NCI-H446 treated with DMSO at 0.1 percent for 48 hours (cell line): Measurements from ENCODE around the gene PEA15.

ENCODE experiments used
- DNase-seq: peaks from one replicate; lab custom pipeline; 2025; lab: John Stamatoyannopoulos, UW

The PEA15 gene

DNA sequence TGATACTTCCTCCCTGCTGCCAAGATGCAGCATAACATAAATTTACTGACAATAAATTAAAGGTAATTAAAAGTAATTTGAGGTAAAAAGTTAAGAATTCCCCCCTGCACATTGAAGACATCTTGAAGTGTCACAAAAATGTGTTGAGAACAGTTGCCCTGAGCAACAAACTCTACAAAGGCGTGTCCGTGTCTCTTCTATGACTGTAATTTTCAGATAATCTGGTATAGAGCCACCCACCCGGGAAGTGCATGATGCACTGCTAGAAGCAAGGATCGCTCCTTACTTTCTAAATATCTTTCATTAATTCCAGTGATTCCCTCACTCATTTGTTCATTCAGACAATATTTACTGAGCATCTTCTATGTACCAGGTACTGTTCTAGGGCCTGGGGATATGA lies 25.8 kb upstream of the PEA15 start:
- no peak for DNase-seq

DNA sequence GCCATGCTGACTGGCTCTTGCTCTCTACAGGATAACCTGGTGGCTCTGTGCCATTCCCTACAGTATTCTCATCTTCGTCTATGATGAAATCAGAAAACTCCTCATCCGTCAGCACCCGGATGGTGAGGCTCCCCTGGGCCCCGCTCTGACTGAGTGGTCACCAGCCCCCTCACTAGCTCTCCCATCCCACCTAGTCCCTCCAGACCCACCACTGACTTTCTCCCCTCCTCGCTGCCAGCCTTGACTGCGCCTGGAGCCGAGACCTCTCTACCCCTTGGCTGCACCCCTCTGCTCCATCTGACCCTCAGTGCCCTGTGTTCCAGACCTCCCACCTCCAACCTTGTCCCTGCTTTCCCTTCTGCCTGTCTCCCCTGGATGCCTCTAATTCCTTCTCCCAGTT lies 18.9 kb upstream of the PEA15 start:
- no peak for DNase-seq

DNA sequence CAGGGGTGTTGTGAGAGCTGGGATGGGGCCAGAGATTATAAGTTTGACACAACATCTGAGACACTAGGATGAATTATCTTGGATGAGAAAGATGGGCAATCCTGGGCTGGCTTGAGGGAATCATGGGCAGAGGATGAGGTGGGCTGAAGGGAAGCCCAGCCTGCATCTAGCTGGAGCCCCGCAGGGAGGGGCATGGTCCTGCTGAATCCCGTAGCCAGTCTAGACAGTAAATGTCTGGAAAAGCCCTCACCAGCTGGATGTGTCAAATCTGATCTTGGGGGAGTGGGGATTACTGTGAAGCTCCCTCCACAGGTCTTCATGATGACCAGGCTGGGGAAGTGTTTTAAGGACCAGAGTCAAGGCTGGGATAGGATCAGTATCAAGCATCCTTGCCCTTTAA lies 18.5 kb upstream of the PEA15 start:
- no peak for DNase-seq

DNA sequence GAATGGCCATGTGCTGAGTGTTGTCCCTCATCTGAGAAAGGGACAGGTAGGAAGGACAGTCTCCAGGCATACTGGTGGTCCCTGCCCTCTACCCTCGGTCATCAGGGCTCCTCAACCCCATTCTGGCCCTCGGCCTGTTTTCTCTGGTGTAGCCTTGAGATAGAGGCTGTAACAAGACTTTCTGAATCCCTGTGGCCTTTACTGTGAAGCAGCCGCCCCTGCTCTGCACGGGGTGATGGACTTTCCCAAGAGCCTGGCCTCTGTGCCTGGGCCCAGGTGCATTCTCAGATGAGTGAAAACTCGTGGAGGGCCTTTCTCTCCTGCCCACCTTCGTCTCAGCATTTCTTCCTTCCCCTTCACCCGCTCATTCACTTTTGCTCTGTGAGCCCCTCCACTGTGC lies 17.8 kb upstream of the PEA15 start:
- no peak for DNase-seq

DNA sequence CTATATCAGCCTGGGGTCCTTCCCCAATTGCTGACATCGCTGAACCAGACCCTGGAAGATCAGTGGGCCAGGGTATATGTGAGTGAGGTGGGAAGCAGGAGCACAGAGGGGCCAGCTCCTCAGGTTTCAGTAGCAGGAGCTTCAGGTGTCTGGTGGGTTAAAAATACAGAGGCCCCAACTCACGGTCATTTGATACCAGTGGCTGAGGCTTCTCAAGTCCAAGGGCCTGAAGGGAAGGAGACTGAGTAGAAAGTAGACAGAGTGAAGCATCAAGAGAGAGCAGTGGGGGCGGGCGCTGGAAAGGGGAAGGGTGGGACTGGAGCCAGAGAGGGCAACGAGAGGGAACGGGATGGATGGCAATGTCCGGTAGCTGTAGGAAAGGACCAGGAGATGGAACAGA lies 16.8 kb upstream of the PEA15 start:
- no peak for DNase-seq

DNA sequence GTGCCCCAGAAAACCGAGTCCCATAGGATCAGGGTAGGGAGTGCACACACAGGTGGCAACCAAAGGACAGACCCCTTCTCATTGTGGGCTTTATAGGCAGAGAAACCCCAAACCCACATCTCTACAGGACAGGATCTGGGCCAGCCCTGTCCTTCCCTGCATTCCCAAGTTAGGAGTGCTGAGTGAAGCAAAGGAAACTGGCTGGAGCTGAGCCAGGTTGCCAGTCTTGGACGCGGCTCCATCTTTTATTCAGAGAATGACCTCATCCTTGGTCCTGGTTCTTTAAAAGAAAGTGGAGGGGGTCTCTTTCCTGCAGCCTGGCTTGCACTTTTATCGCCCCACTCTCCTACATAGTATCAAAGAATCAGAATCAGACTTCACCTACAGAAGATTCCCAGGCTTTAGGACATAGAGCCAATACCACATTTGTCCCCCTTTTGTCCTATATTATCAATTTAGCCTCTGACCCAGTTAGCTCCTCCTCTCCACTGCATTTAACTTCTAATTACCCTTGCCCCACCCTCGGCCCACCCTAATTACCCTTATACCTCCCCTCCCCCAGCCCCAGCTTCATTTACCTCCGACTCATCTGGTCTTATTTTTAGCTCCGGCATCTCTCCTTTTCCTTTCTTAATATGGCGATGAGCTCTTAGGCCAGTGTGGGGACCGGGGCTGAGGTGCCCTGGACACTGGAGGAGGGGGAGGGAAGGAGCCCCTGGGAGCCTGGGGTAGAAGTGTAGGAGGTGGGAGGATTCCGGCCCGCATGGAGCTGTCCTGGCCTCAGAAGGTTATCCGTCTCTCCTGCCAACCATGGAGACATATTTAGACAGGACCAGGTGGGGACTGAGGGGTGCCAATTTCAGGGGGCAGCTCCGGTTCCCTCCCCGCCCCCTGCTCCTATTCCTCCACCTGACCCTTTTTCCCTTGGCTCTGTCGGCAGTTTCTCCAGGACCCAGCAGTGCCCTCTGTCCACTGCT lies 15.2 kb upstream of the PEA15 start, which contains the start of gene CASQ1:
TSS of gene CASQ1 (plus strand) at position 927 of the 977 bp plus-strand sequence. CDS start 177 bp downstream, outside the sequence.
- DNase-seq, result peak; percentile 39

DNA sequence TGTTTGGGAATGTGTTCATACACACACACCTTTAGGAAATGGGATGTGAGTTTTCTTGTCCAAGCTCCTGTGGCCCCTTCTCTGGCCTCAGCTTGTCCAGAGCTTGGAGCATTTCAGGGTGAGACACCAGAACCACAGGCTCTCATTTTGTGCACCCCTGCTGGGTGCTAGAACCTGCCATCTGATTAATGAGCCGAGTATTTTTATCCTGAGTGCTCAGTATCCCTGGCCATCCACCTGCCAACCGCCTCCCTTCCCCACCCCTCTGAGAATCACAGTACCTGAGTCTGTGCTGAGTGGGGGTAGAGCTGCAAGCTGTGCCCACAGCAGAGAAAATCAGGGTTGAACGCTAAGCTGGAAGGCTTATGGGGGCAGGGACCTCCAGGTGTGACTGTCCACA lies 13.4 kb upstream of the PEA15 start:
- DNase-seq, result no peak

DNA sequence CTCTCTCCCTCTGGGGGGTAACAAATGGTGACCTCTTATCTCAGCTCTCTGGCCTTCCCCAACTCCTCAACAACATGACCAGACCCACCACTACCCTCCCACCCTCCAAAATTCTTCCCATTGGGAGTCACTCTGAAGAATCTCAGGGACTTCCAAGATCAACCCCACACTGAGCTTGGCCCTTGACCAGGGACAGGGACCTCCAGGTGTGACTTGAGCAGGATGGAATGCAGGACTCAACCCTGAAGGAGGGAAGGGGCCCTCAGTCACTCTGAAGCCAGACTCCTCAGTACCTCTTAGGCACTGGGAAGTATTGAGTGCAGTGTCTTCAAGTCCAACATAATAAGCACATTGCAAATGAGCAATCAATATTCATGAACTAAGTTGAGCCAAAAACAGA lies 12.9 kb upstream of the PEA15 start:
- DNase-seq, result no peak

DNA sequence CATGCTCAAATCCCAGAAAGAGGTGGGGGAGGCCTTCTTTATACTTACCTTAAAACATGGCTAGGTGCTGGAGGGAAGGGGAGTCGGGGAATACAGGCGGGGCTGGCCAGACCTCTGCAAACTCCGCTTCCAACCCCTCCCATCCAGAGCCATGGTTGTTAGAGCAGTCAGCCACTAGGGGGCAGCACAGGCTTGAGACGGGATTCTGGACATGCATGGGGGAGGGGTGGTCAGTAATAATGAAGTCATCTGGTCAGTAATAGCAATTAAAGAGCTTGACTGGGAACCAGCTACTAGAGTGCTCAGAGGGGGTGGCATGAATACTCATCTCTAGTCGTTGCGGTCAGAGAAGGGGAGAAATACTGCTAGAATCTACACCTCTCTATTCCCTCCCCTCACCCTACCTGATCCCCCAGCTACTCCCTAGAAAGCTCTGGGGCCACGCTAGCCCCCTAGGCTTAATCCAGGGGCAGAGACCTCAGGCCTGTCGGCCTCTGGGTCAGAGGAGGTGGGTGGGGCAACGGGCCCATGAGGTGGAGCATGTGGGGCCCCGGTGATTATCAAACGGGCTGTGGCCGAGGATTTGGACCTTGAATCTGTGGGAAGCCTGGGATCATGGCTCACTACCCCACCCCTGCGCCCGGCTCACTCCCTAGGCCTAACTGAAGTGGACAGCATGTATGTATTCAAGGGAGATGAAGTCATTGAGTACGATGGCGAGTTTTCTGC lies 11.9 kb upstream of the PEA15 start:
- DNase-seq, result peak; percentile 61

DNA sequence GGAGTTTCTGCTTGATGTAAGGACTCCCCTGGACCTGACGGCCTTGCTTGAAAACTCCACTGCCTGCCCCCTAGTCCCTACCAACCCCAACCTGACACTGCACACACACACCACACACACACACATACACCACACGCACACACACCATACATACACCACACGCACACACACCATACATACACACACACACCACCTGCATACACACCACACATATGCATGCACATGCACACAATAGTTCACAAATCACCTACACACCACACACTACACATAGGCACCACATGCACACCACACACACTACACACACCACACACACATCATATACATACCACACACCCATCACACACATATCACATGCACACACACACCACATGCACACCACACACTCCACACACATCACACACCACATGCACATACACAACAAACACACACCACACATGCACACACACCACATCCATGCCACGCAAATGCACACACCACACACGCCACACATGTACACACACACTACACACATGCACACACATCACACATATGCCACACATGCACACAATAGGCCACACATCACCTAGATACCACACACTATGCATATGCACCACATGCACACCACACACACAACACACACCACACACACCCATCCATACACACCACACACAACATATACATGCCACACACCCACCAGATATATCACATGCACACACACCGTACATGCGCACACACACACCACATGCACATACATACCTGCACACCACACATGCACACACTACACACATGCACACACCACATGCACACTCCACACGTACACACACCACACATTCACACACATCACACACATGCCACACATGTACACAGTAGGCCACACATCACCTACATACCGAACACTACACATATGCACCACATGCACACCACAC lies 11.1 kb upstream of the PEA15 start:
- DNase-seq, result no peak

DNA sequence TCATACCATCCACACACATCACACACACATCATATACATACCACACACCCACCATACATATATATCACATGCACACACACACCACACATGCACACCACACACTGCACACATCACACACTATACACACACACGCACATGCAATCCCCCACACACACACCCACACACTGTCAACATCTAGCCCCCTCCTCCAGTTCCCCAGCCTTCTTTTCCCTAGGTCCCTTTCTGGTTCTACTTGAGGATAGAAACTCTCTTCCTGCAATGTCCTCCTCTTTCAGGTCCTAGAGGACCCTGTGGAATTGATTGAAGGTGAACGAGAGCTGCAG lies 10.5 kb upstream of the PEA15 start:
- no peak for DNase-seq

DNA sequence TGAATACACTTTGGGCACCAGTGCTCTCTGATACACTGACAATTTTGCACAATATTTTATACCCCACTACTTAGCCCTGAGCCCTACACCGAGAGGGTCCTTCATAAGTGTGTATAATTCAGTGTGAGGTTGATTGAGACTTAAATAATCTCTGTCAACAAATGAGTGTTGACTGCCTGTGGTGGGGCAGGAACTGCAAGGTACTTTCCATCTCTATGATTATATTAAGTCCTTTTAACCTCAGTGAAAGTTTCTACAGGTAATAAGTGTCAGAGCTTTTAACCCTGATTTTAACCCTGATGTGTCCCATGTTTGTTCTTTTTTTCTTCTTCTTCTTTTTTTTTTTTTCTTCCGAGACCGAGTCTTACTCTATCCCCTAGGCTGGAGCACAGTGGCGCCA lies 9.0 kb upstream of the PEA15 start:
- DNase-seq, result no peak

DNA sequence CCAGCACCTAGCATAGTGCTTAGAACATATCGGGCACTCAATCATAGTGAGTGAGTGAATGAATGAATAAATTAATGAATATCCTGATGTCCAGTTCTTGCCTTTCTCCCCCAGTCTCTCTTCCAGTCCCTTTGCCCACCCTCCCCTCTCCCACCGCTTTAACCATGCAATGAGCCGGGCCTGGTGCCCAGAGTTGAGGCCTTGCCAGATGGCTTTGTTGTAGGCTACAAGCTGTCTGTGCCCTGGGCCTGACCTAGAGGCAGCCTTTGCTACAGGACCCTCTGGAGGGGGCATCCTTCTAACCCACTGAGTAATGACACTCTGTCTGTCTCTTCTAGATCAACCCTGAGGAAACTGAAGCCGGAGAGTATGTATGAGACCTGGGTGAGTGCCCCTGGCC lies 8.0 kb upstream of the PEA15 start:
- DNase-seq, result no peak

DNA sequence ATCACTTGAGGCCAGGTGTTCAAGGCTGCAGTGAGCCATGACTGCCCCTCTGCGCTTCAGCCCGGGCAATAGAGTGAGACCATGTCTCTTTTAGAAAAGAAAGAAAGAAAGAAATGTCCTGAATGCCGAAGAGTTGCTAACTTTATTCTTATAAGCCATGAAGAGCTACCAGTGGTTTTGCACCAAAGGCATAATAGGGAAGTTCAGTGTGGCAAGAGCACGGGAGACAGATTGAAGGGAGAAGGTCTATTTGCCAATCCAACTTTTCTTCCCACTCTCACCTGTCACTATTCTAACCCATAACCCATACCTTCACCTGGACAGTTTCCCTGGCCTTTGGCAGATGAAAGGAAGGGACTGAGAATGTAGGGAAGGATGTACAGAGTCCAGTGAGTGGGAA lies 4.4 kb upstream of the PEA15 start:
- DNase-seq, result no peak

DNA sequence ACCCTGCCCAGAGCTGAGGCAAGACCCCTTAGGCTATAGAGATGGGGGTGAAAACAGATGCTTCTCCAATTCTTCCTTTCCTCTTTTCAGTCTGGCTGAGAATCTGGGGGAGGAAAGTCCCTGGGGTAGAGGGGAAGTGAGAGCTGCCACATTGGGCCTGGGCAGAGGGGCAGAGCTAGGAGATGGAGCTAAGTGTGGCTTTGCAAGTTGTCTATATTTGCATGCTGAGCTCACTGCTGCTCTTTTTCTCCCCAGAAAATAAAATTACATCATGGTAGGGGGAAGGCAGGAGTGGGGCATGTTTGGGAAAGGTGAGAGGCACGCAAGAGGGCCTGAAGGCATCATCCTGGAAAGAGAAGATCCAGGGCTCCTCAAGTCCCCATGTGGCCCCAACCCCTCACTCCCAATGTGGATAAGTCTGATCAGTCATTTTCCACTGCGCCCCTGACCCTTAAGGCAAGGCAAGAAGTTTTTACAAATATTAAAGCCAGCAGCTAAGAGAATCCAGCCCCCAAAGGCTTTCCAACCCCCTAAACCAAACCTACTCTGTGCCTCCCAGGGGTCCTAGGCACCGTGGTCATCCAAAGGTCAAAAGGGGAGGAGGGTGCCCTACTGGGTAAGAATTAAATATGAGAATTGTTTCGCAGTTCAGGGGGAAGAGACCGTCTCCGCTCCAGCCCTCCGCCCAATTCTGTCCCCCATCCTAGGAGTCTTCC lies 500 bp upstream of the PEA15 start:
- DNase-seq, result no peak

DNA sequence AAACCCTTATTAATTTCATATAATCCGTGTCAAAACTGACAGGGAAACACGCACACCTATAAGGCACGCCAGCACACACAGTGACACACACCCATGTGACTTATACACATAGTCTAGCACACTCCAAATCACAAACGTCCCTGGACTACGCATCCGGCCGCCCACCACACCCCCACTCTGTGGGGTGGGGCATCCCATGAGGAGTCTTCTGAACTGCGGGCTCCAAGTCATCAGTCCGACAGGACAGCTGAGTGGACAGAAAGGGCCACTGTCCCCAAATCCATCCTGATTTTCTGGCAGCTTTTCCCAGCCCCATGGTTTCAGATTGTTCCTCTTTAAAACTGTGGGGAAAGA lies 829 bp downstream of the PEA15 start:
- no peak for DNase-seq

DNA sequence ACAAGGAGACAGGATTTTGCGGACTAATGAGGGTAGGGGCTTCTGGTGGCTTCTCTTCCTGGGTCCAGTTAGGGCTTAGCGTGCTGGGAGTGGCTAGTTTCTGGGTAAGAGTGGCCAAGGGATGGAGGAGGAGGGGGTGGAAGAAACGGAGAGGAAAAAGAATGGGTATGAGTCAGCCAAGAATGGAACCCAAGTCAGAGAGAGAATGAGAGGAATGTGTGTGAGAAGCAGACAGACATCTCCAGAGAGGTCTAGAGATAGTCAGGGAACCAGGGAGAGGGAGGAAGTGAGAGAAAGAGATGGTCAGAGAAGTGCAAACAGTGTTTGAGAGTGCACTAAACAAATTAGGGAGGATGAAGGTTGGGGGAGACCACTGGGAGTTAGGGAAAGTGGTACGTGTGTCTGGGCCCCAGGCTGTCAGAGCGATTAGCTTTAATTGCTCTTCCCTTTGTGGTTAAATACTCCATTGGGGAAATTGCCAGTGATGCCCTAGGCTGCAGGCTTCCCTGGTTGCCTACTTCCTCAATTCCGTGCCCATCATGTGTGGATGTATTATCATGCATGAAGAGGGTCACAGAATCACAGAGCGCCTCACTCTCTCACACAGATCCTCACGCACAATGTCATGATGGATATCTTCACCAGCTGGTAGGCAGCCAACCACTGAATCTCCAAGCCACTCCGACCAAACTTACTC lies 1.4 kb downstream of the PEA15 start:
- DNase-seq, result no peak

DNA sequence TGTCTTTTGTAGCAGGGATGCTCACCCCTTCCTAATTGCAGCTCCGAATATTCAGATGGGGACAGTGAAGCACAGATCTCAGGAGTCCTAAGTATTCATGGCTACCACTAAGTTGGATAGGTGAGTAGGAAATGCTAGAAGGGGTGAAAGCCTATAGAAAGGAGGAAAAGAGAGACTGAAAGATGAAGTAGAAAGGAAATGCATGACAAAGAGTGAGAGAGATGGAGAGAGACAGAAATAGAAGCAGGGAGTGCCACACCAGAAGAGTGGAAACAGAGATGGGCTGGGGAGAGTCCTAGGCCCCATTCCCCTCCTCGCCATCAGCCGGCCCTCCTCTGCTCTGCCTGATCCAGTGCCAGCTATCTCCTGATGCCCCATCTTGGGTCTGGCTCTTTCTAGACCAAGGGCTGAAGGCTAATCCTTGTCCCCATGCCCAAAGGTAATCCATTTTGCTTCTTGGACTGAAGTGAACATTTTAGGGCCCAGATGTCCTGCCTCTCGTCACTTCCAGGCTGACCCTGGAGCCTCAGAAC lies 2.0 kb downstream of the PEA15 start:
- no peak for DNase-seq

DNA sequence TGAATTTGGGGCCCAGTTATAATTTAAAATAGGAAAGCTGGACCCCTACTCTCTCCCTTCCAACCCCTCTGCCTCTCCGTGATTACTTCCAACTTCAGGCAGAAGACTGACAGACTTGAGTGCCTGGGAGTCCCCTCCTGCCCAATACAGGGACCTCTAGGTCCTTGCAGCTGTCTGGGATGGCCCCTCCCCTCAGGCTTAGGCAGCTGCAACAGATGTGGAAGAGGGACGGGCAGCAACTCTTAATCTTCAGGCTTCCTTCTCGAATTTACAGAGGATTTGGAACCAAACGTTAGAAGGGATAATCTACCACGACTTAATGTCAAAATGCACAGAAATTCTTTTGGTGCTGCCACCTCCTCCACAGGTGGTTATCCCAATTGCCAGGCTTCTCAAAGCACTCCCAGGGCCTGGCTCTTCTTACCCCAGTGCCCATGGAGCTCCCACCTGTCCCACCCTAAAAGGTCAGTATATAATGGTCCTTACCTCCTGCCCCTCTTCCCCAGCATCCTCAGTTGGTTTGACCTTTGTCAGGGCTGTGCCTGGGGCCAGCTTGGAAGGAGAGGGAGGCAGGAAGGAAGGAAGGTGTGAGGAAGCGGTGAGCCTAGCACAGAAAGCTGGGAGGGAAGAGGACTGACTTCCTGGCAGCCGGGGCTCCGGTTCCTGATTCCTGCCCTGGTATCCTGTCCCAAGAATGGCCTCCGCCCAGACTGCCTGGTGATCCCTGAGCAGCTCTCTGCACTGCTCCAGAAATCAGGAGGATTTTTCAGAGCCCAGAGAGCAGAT lies 2.8 kb downstream of the PEA15 start:
- no peak for DNase-seq
